ENCODE measurements around the gene CDK17.
"Not testable (repeated sequence)": the region's sequence is repeated elsewhere in the genome, so short reads cannot be mapped to it uniquely, and the experiment has no call there.

Gene CDK17

GRCh38 chr12:96387981-96388380 lies 12.3 kb downstream of the CDK17 start:
- DNase-seq: no peak

- DNase-seq: no peak
Measured at GRCh38 chr12:96386794-96387193, 13.4 kb downstream of the CDK17 start.

- DNase-seq: no peak
Measured at GRCh38 chr12:96383991-96384390, 16.2 kb downstream of the CDK17 start.

GRCh38 chr12:96383371-96383770 lies 16.9 kb downstream of the CDK17 start:
- no peak for DNase-seq

GRCh38 chr12:96379743-96380142 lies 20.5 kb downstream of the CDK17 start:
- DNase-seq: not testable (repeated sequence)

- no peak for DNase-seq
Measured at GRCh38 chr12:96378319-96378718, 21.9 kb downstream of the CDK17 start.

- no peak for DNase-seq
Measured at GRCh38 chr12:96376865-96377264, 23.4 kb downstream of the CDK17 start.

GRCh38 chr12:96375841-96376604 lies 24.2 kb downstream of the CDK17 start:
- no peak for DNase-seq

- no peak for DNase-seq
Measured at GRCh38 chr12:96375170-96375569, 25.1 kb downstream of the CDK17 start.

- DNase-seq: no peak
Measured at GRCh38 chr12:96371790-96372699, 28.2 kb downstream of the CDK17 start.

- DNase-seq: no peak
Measured at GRCh38 chr12:96371138-96371789, 29.0 kb downstream of the CDK17 start.

- DNase-seq: no peak
Measured at GRCh38 chr12:96368687-96369086, 31.6 kb downstream of the CDK17 start.

- no peak for DNase-seq
Measured at GRCh38 chr12:96368233-96368632, 32.0 kb downstream of the CDK17 start.

- no peak for DNase-seq
Measured at GRCh38 chr12:96366381-96366654, 33.9 kb downstream of the CDK17 start.

- no peak for DNase-seq
Measured at GRCh38 chr12:96365604-96366380, 34.4 kb downstream of the CDK17 start.

GRCh38 chr12:96364092-96364700 lies 36.0 kb downstream of the CDK17 start:
- DNase-seq: no peak

- DNase-seq: no peak
Measured at GRCh38 chr12:96361074-96361473, 39.2 kb downstream of the CDK17 start.

- no peak for DNase-seq
Measured at GRCh38 chr12:96360550-96360949, 39.7 kb downstream of the CDK17 start.

GRCh38 chr12:96359328-96359727 lies 40.9 kb downstream of the CDK17 start:
- DNase-seq: no peak

GRCh38 chr12:96356831-96357230 lies 43.4 kb downstream of the CDK17 start:
- DNase-seq: no peak

GRCh38 chr12:96354844-96355534 lies 45.2 kb downstream of the CDK17 start:
- no peak for DNase-seq

- no peak for DNase-seq
Measured at GRCh38 chr12:96354326-96354725, 45.9 kb downstream of the CDK17 start.
